ENCODE results near the gene SH3PXD2A. TPM values are rescaled to one million over a fixed set of nuclear protein-coding genes. Genes with fewer than 3 reads are reported as not detected.

SH3PXD2A gene
- total RNA-seq, 1 experiment from 2014 or later: 13.2 TPM

DNA sequence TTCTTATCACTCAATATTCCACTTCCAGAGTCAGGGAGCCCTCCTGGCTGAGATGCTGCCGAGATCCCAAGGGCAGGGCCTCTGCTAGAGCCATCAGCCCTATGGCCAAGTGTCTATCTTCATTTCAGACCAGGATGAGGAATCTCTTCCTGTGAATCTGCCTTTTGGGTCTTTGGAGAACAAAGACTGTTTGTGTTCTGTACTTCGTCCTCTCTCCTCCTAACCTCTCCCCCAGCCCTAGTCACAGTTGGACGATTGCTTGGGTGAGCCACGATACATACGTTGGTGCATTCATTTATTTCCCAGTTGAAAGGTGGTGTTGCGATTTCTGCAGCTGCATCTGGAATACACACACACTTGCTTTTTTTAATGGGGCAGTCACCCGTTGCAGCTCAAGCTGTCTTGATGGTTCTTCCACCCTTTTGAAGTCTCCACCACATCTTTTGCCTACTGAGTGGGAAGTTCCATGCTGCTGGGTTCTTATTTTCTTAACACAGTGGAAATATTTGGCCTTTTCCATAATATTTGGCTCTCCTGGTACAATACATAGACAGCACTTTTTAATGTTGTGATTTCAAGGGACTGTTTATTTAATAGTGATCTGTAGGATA, 26.7 kb downstream of the SH3PXD2A start:
- Mint-ChIP-seq H3K4me1 (ENCODE audit: insufficient read depth, unreplicated experiment) (peaks cover 9% of the 10 kb centered on the region), H3K9me3 (ENCODE audit: unreplicated experiment) (no peaks in the 10 kb centered on the region), H3K4me3 (ENCODE audit: unreplicated experiment) (no peak overlapping the region), H3K27me3 (ENCODE audit: insufficient read depth, unreplicated experiment) (no peaks in the 10 kb centered on the region), H3K27ac (ENCODE audit: low read depth, unreplicated experiment) (no peak overlapping the region), H3K36me3 (ENCODE audit: insufficient read depth, unreplicated experiment) (no peaks in the 10 kb centered on the region)
- BruUV-seq (replicated peaks): no TSS peak
- POLR2A ChIA-PET: interaction anchor here (0.6 to 1.9 kb wide), 10 partner anchors 8 to 163 kb away, joined by 3 to 6 read pairs (median 3); no protein-coding TSS in a partner anchor
- DNase-seq (ENCODE audit: unreplicated experiment): no peak
- intact Hi-C loops (cut with micrococcal nuclease): no loop called here
- TF ChIP-seq, protein P1, sequence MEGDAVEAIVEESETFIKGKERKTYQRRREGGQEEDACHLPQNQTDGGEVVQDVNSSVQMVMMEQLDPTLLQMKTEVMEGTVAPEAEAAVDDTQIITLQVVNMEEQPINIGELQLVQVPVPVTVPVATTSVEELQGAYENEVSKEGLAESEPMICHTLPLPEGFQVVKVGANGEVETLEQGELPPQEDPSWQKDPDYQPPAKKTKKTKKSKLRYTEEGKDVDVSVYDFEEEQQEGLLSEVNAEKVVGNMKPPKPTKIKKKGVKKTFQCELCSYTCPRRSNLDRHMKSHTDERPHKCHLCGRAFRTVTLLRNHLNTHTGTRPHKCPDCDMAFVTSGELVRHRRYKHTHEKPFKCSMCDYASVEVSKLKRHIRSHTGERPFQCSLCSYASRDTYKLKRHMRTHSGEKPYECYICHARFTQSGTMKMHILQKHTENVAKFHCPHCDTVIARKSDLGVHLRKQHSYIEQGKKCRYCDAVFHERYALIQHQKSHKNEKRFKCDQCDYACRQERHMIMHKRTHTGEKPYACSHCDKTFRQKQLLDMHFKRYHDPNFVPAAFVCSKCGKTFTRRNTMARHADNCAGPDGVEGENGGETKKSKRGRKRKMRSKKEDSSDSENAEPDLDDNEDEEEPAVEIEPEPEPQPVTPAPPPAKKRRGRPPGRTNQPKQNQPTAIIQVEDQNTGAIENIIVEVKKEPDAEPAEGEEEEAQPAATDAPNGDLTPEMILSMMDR (IDR thresholded peaks at IDR 0.05; ENCODE audit: unreplicated experiment): no peak
- CTCF ChIA-PET: interaction anchor here (0.8 to 2.0 kb wide), 7 partner anchors 14 to 115 kb away, joined by 3 to 8 read pairs (median 4); no protein-coding TSS in a partner anchor

DNA sequence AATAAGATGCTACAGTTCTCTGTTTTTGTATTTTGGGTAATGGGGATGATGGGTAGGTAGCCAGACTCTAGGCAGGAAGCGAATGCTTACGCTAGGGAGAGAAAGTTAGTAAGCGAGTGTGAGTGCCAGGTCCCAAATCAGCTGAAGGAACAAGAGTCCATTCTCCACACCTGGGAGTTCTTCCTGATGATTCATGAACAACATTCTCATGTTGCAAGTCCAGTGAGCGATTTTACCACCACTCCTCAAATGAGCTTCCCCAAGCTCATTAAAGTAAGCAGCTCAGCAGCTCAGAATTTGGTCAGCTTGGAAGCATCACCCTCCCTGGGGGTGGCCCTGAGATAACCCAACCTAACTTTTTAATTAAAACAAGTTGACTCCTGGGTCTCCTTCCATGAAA, 27.3 kb downstream of the SH3PXD2A start:
- Mint-ChIP-seq H3K4me1 (ENCODE audit: insufficient read depth, unreplicated experiment) (peaks cover 9% of the 10 kb centered on the region), H3K9me3 (ENCODE audit: unreplicated experiment) (no peaks in the 10 kb centered on the region), H3K27me3 (ENCODE audit: insufficient read depth, unreplicated experiment) (no peaks in the 10 kb centered on the region), H3K4me3 (ENCODE audit: unreplicated experiment) (no peak overlapping the region), H3K27ac (ENCODE audit: low read depth, unreplicated experiment) (peak overlapping the region; percentile 3), H3K36me3 (ENCODE audit: insufficient read depth, unreplicated experiment) (no peaks in the 10 kb centered on the region)
- no TSS peak for BruUV-seq (replicated peaks)
- ChIA-PET CTCF (interaction anchor here (0.6 to 2.0 kb wide), 12 partner anchors 14 to 115 kb away, joined by 3 to 8 read pairs (median 4); no protein-coding TSS in a partner anchor), POLR2A (interaction anchor here (0.6 to 1.9 kb wide), 10 partner anchors 9 to 164 kb away, joined by 3 to 6 read pairs (median 3); no protein-coding TSS in a partner anchor)
- intact Hi-C loops (cut with micrococcal nuclease): no loop called here
- TF ChIP-seq, protein P1 (IDR thresholded peaks at IDR 0.05; ENCODE audit: unreplicated experiment): no peak
- DNase-seq (ENCODE audit: unreplicated experiment): peak; percentile 68

DNA sequence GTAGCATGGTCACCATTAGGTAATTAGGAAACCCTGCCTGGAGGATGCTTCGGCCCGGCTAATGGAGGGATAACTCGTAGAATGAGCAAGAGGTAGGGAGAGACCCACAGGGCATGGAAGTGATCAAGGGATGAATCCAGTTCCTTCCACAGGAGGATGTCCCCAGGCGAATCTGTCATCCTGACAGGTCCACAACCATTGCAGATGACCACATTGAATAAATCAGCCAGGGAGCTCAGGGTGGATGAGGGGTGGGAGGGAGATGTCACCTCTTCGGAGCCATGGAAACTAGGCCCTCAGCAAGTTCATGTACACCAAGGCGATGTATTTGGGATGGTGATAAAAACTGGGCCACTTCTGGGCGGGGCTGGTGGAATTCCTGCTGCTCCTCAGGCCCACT, 28.5 kb downstream of the SH3PXD2A start:
- CTCF ChIA-PET: interaction anchor here (0.6 to 2.0 kb wide), 3 partner anchors 27 to 114 kb away, joined by 3 to 8 read pairs (median 8); no protein-coding TSS in a partner anchor

DNA sequence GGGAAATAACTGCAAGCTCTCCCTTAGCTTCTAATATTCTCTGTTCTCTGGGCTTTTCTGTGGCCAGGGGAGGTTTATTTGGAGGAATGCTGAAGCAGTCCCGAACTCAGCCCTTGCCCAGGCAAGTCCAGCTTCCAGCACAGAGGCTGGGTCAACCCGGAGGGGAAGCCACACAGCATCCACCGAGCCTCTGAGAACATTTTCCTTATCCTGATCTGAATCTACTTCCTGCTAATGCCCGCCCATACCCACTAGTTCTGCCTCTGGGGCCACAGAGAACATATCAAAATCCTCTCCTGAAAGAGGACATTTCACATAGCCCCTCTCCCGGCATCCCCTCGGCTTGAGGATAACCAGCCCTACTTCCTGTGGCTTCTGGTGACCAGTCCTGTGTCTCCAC, 31.1 kb downstream of the SH3PXD2A start:
- Mint-ChIP-seq H3K4me3 (ENCODE audit: unreplicated experiment) (no peak overlapping the region), H3K9me3 (ENCODE audit: unreplicated experiment) (no peaks in the 10 kb centered on the region), H3K36me3 (ENCODE audit: insufficient read depth, unreplicated experiment) (no peaks in the 10 kb centered on the region), H3K27me3 (ENCODE audit: insufficient read depth, unreplicated experiment) (no peaks in the 10 kb centered on the region), H3K4me1 (ENCODE audit: insufficient read depth, unreplicated experiment) (peaks cover 9% of the 10 kb centered on the region), H3K27ac (ENCODE audit: low read depth, unreplicated experiment) (no peak overlapping the region)
- intact Hi-C loops (cut with micrococcal nuclease): no loop called here
- no TSS peak for BruUV-seq (replicated peaks)
- CTCF ChIA-PET: interaction anchor here (0.6 kb wide), 1 partner anchor 113 kb away, joined by 3 read pairs; no protein-coding TSS in a partner anchor
- TF ChIP-seq, protein P1 (IDR thresholded peaks at IDR 0.05; ENCODE audit: unreplicated experiment): no peak
- DNase-seq (ENCODE audit: unreplicated experiment): no peak
- POLR2A ChIA-PET: interaction anchor here (1.0 kb wide), 1 partner anchor 13 kb away, joined by 5 read pairs; no protein-coding TSS in a partner anchor

More for the DNA sequence above, 28.5 kb downstream of the SH3PXD2A start:
- intact Hi-C loops (cut with micrococcal nuclease): no loop called here
- H3K36me3 Mint-ChIP-seq (ENCODE audit: insufficient read depth, unreplicated experiment): no peaks in the 10 kb centered on the region
- H3K9me3 Mint-ChIP-seq (ENCODE audit: unreplicated experiment): no peaks in the 10 kb centered on the region
- H3K27me3 Mint-ChIP-seq (ENCODE audit: insufficient read depth, unreplicated experiment): no peaks in the 10 kb centered on the region
- peaks cover 9% of the 10 kb centered on the region for H3K4me1 Mint-ChIP-seq (ENCODE audit: insufficient read depth, unreplicated experiment)
- H3K4me3 Mint-ChIP-seq (ENCODE audit: unreplicated experiment): no peak overlapping the region
- TF ChIP-seq, protein P1 (IDR thresholded peaks at IDR 0.05; ENCODE audit: unreplicated experiment): no peak
- no peak for DNase-seq (ENCODE audit: unreplicated experiment)
- no peak overlapping the region for H3K27ac Mint-ChIP-seq (ENCODE audit: low read depth, unreplicated experiment)
- POLR2A ChIA-PET: interaction anchor here (0.9 to 1.9 kb wide), 2 partner anchors 9 to 60 kb away, joined by 3 to 4 read pairs; no protein-coding TSS in a partner anchor
- no TSS peak for BruUV-seq (replicated peaks)

Measured in MCF 10A (cell line).